Testis (tissue), 3 donors: ENCODE data around the gene PCDHGA1. TPM values are rescaled to one million over a fixed set of nuclear protein-coding genes. Genes with fewer than 3 reads are reported as not detected.
"Not testable (repeated sequence)": the region's sequence is repeated elsewhere in the genome, so short reads cannot be mapped to it uniquely, and the experiment has no call there.

Source experiments
- DNase-seq: peaks from one replicate; pipeline ENCODE4 v3.0.0-alpha.2; 2019
- H3K27ac ChIP-seq, 2 donors: fragments of 200-600 bp; sonication (generic); one replicate each; pipeline ENCODE4 v1.5.1; 2019
- H3K27me3 ChIP-seq: fragments of 200-600 bp; sonication (generic); one replicate; pipeline ENCODE4 v1.5.1; 2019
- H3K36me3 ChIP-seq: fragments of 200-600 bp; sonication (generic); one replicate; pipeline ENCODE4 v1.5.1; 2017; ENCODE audit warnings: low read depth; ENCODE audit errors: missing control alignments
- H3K4me1 ChIP-seq: fragments of 200-600 bp; sonication (generic); one replicate; pipeline ENCODE4 v1.5.1; 2019
- H3K4me3 ChIP-seq, 2 donors: fragments of 200-600 bp; sonication (generic); one replicate each; pipeline ENCODE4 v1.5.1; 2017 to 2019
- H3K9me3 ChIP-seq: fragments of 200-600 bp; sonication (generic); one replicate; pipeline ENCODE4 v1.5.1; 2017
- CTCF ChIP-seq, 3 experiments: fragments of 450-650 bp in 2 of 3; fragments of 200-600 bp in 1 of 3; sonication (generic) in 1 of 3; IDR thresholded peaks; one replicate each; pipeline ENCODE4 v1.5.1; 2016 to 2019; ENCODE audit warnings: antibody characterized with exemption in 3 of 3, mild to moderate bottlenecking in 2 of 3, moderate library complexity in 1 of 3
- POLR2A ChIP-seq: fragments of 450-650 bp; IDR thresholded peaks from one replicate; pipeline ENCODE4 v1.6.1; 2017; ENCODE audit warnings: antibody characterized with exemption, mild to moderate bottlenecking, moderate library complexity
- WGBS, 2 donors: methylation state at CpG; one replicate each; pipeline ENCODE4 v1.1.5; 2018; 5-methylcytosine and 5-hydroxymethylcytosine counted together
- intact Hi-C: fragments of 100-400 bp; cut with DNase I; formaldehyde crosslinking; loops from one replicate; pipeline ENCODE4 v1.15.1; 2023; ENCODE audit warnings: low total_unique reads
- polyA plus RNA-seq: library from polyadenylated mRNA; stranded (reverse); fragments of 350-450 nt; fragmentation: Illumina TruSeq; extraction: RNeasy Lipid Tissue Mini Kit (QIAGEN cat#74804); gene quantifications from one replicate; pipeline ENCODE4 v1.2.3, GENCODE V29; 2014; ENCODE audit warnings: low read depth, low replicate concordance; ENCODE audit not compliant: insufficient read depth
- total RNA-seq, 2 donors: library from RNA; depleted of rRNA; stranded (reverse); fragments of >200 nt; gene quantifications; one replicate each; pipeline ENCODE4 v1.2.3, GENCODE V29; 2016

The PCDHGA1 gene
- total and polyA plus RNA-seq, 3 donors from 2014 or later: 1.6 to 13.1 (median 8.7) TPM

- intact Hi-C loops: no loop called here
- 80 to 89% methylated on average over 3 of the region's 3 CpGs for WGBS, 2 donors
- H3K27ac ChIP-seq: no peak overlapping the region
These were observed 8.1 kb upstream of the PCDHGA1 start for GRCh38 chr5:141322261-141322660.

DNA sequence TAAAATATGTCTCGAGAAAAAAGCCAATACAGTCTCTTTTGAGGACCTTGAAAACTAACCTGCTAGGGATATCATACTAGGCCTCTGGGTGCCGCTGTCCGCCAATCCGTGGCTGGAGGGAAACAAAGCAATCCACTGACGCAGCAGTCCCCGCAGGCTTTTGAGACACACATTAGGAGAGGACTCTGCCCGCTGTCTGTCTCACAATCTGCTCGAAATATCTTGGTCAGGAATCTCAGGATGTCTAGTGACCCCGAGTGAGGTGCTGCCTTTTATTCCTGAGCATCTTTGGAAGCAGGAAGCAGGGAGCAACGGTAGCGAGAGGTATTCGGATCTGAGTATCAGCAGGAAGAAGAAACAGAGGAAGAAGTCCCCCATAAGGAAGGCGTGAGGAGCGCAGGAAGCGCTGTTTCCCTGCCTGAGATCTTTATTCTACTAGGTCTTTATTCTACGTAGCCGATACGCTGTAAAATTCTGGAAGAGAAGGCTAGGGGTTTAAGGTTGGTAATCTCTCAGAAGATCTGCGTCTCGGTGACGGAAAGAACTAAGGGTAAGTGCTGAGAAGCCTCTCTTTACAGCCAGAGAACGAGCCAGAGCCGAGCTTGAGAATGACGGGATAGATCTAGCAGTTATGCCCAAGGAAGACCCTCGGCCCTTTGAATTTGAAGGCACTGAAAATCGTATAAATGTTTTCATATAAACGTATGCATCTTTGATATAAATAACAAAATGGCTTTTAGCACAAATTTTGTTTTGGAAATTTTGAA is 4.0 kb upstream of the PCDHGA1 start:
- Histone ChIP-seq H3K4me1 (no peaks in the 10 kb centered on the region), H3K36me3 (no peaks in the 10 kb centered on the region), H3K27ac (peak overlapping the region; percentile 72 to 73), H3K9me3 (no peaks in the 10 kb centered on the region), H3K27me3 (no peaks in the 10 kb centered on the region), H3K4me3 (peak overlapping the region; percentile 38 to 52)
- WGBS, 2 donors: 9 to 13% methylated on average over 27 of the region's 27 CpGs
- intact Hi-C loops: no loop called here
- TF ChIP-seq POLR2A: no peak
- TF ChIP-seq CTCF (IDR thresholded peaks at IDR 0.05): peak; percentile 39 to 45 (median 40)
- peak; percentile 88 for DNase-seq

More at GRCh38 chr5:141322261-141322660, 8.1 kb upstream of the PCDHGA1 start:
- Histone ChIP-seq H3K4me3 (no peak overlapping the region), H3K4me1 (no peaks in the 10 kb centered on the region), H3K27me3 (no peaks in the 10 kb centered on the region), H3K36me3 (no peaks in the 10 kb centered on the region), H3K9me3 (no peaks in the 10 kb centered on the region)
- TF ChIP-seq CTCF (IDR thresholded peaks at IDR 0.05): no peak
- TF ChIP-seq POLR2A: no peak
- no peak for DNase-seq

DNA sequence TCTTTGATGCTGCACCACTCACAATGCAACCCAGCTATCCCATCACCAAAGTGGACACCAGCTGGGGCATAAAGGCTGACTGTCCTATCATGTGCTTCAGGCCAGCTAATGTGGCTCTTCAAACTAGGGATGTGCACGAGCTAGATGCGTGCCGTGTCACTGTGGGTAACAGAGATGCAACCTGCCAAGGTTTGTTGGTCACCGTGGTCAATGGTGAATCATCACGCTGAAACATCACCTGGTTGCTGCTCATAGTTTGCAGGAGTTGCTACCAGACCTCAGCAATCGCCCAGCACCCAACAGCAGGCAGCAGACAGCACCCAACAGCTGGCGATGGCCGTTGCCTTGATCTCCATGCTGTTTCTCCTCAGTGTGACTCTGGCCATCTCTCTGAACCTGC is 2.1 kb upstream of the PCDHGA1 start:
- Histone ChIP-seq H3K4me3 (no peak overlapping the region), H3K27ac (no peak overlapping the region), H3K4me1 (no peaks in the 10 kb centered on the region), H3K36me3 (no peaks in the 10 kb centered on the region), H3K27me3 (no peaks in the 10 kb centered on the region), H3K9me3 (no peaks in the 10 kb centered on the region)
- 79 to 80% methylated on average over 1 to 8 of the region's 8 CpGs for WGBS, 2 donors
- no peak for TF ChIP-seq POLR2A
- TF ChIP-seq CTCF (IDR thresholded peaks at IDR 0.05): no peak
- intact Hi-C loops: no loop called here
- DNase-seq: no peak

- H3K9me3 ChIP-seq, intact Hi-C loops: not testable (repeated sequence)
- 11 to 30% methylated on average over 2 to 27 of the region's 39 CpGs for WGBS, 2 donors
These were observed 2.3 kb downstream of the PCDHGA1 start for GRCh38 chr5:141332571-141332970.

GRCh38 chr5:141338538-141339306 is 8.4 kb downstream of the PCDHGA1 start, which contains the start of gene PCDHGA2:
Gene PCDHGA2, plus strand, starts transcription at chr5:141338760.
- Histone ChIP-seq H3K4me3 (peak within 1 kb of the TSS in 1 of 2 donors; percentile 46), H3K27me3 (no peaks in the 10 kb centered on the region), H3K9me3 (no peaks in the 10 kb centered on the region), H3K4me1 (no peaks in the 10 kb centered on the region), H3K27ac (peak within 1 kb of the TSS in 1 of 2 donors; percentile 14), H3K36me3 (no peaks in the 10 kb centered on the region)
- intact Hi-C loops: no loop called here
- TF ChIP-seq POLR2A: no peak
- TF ChIP-seq CTCF (IDR thresholded peaks at IDR 0.05): peak; percentile 58 to 62 (median 59)
- WGBS, 2 donors: 7 to 9% methylated on average over 26 to 27 of the region's 27 CpGs
- DNase-seq: peak; percentile 80

More at GRCh38 chr5:141332571-141332970, 2.3 kb downstream of the PCDHGA1 start:
- DNase-seq, H3K27ac ChIP-seq, H3K27me3 ChIP-seq, H3K4me1 ChIP-seq, H3K36me3 ChIP-seq, H3K4me3 ChIP-seq: not testable (repeated sequence)

- DNase-seq, intact Hi-C loops, H3K27me3 ChIP-seq, H3K27ac ChIP-seq, H3K4me3 ChIP-seq, H3K4me1 ChIP-seq, H3K36me3 ChIP-seq, H3K9me3 ChIP-seq: not testable (repeated sequence)
- WGBS, 2 donors: 38 to 43% methylated on average over 11 to 27 of the region's 45 CpGs
These were observed 10.6 kb downstream of the PCDHGA1 start for GRCh38 chr5:141340781-141341354.
